ENCODE results near the gene PDZRN4. TPM values are rescaled to one million over a fixed set of nuclear protein-coding genes. Genes with fewer than 3 reads are reported as not detected.

PDZRN4 gene
- total RNA-seq, 4 donors from 2014 or later = 22.8 to 197 (median 176) TPM

GRCh38 chr12:41573445-41573844 lies 385.3 kb downstream of the PDZRN4 start:
- Histone ChIP-seq H3K4me1 (no peaks in the 10 kb centered on the region), H3K36me3 (peaks cover 0 to 21% (median 0%) of the 10 kb centered on the region in 3 donors), H3K27ac (no peak overlapping the region), H3K9me3 (no peaks in the 10 kb centered on the region), H3K4me3 (no peak overlapping the region), H3K27me3 (no peaks in the 10 kb centered on the region)
- DNase-seq (ENCODE audit: low spot score in 2 of 2) = no peak
- WGBS, 2 donors = 97 to 99% methylated on average over 17 of the region's 17 CpGs
- no peak for TF ChIP-seq CTCF (IDR thresholded peaks at IDR 0.05)

GRCh38 chr12:41576925-41577324 lies 388.8 kb downstream of the PDZRN4 start:
- WGBS, 2 donors = 71 to 73% methylated on average over 1 of the region's 1 CpG
- no peak for TF ChIP-seq CTCF (IDR thresholded peaks at IDR 0.05)
- TF ChIP-seq POLR2A (IDR thresholded peaks at IDR 0.05) = no peak
- TF ChIP-seq EP300 (IDR thresholded peaks at IDR 0.05) = no peak
- DNase-seq (ENCODE audit: low spot score in 2 of 2) = no peak
- Histone ChIP-seq H3K27ac (no peak overlapping the region), H3K36me3 (peaks cover 0 to 13% (median 0%) of the 10 kb centered on the region in 3 donors), H3K4me1 (no peaks in the 10 kb centered on the region), H3K4me3 (no peak overlapping the region), H3K9me3 (no peaks in the 10 kb centered on the region), H3K27me3 (no peaks in the 10 kb centered on the region)

GRCh38 chr12:41577995-41578394 lies 389.9 kb downstream of the PDZRN4 start:
- TF ChIP-seq CTCF (IDR thresholded peaks at IDR 0.05) (no peak), EP300 (IDR thresholded peaks at IDR 0.05) (no peak), POLR2A (IDR thresholded peaks at IDR 0.05) (no peak)
- Histone ChIP-seq H3K27ac (no peak overlapping the region), H3K27me3 (no peaks in the 10 kb centered on the region), H3K4me1 (no peaks in the 10 kb centered on the region), H3K9me3 (no peaks in the 10 kb centered on the region), H3K4me3 (no peak overlapping the region), H3K36me3 (peaks cover 0 to 5% (median 0%) of the 10 kb centered on the region in 3 donors)
- no peak for DNase-seq (ENCODE audit: low spot score in 2 of 2)

- H3K36me3 ChIP-seq = no peaks in the 10 kb centered on the region
- WGBS, 2 donors = 90% methylated on average over 3 of the region's 3 CpGs
- H3K27me3 ChIP-seq = no peaks in the 10 kb centered on the region
- DNase-seq (ENCODE audit: low spot score in 2 of 2) = no peak
- H3K4me1 ChIP-seq = no peaks in the 10 kb centered on the region
- no peaks in the 10 kb centered on the region for H3K9me3 ChIP-seq
- no peak overlapping the region for H3K4me3 ChIP-seq
- TF ChIP-seq EP300 (IDR thresholded peaks at IDR 0.05) = no peak
- no peak overlapping the region for H3K27ac ChIP-seq
Observed at GRCh38 chr12:41585784-41586183, 397.7 kb downstream of the PDZRN4 start.

- no peak overlapping the region for H3K4me3 ChIP-seq
- 92 to 98% methylated on average over 1 of the region's 1 CpG for WGBS, 2 donors
- no peak for DNase-seq (ENCODE audit: low spot score in 2 of 2)
- TF ChIP-seq POLR2A (IDR thresholded peaks at IDR 0.05) = no peak
- TF ChIP-seq CTCF (IDR thresholded peaks at IDR 0.05) = no peak
- no peak for TF ChIP-seq EP300 (IDR thresholded peaks at IDR 0.05)
- H3K27ac ChIP-seq = no peak overlapping the region
- H3K27me3 ChIP-seq = no peaks in the 10 kb centered on the region
- H3K36me3 ChIP-seq = no peaks in the 10 kb centered on the region
- no peaks in the 10 kb centered on the region for H3K9me3 ChIP-seq
- H3K4me1 ChIP-seq = no peaks in the 10 kb centered on the region
Observed at GRCh38 chr12:41587574-41587973, 399.5 kb downstream of the PDZRN4 start.

GRCh38 chr12:41589878-41590277 lies 401.8 kb downstream of the PDZRN4 start:
- no peaks in the 10 kb centered on the region for H3K4me1 ChIP-seq
- TF ChIP-seq POLR2A (IDR thresholded peaks at IDR 0.05) = no peak
- TF ChIP-seq CTCF (IDR thresholded peaks at IDR 0.05) = no peak
- TF ChIP-seq EP300 (IDR thresholded peaks at IDR 0.05) = no peak
- no peaks in the 10 kb centered on the region for H3K9me3 ChIP-seq
- DNase-seq (ENCODE audit: low spot score in 2 of 2) = no peak
- 80% methylated on average over 4 of the region's 4 CpGs for WGBS, 2 donors
- no peak overlapping the region for H3K27ac ChIP-seq
- H3K36me3 ChIP-seq = no peaks in the 10 kb centered on the region
- no peak overlapping the region for H3K4me3 ChIP-seq
- no peaks in the 10 kb centered on the region for H3K27me3 ChIP-seq

Data from tibial nerve (tissue), 4 donors.